Colonic mucosa (tissue), 4 donors: ENCODE data around the gene FGF21. TPM values are rescaled to one million over a fixed set of nuclear protein-coding genes. Genes with fewer than 3 reads are reported as not detected.

Source experiments
- DNase-seq: peaks from one replicate; pipeline ENCODE4 v3.0.0-alpha.2; 2020
- H3K27ac ChIP-seq: fragments of 200-600 bp; one replicate; pipeline ENCODE4 v1.8.0; 2021
- H3K27me3 ChIP-seq: fragments of 200-600 bp; one replicate; pipeline ENCODE4 v1.8.0; 2021
- H3K36me3 ChIP-seq: fragments of 200-600 bp; one replicate; pipeline ENCODE4 v1.8.0; 2021
- H3K4me1 ChIP-seq: fragments of 200-600 bp; one replicate; pipeline ENCODE4 v1.8.0; 2021; ENCODE audit warnings: mild to moderate bottlenecking
- H3K4me3 ChIP-seq: fragments of 200-600 bp; one replicate; pipeline ENCODE4 v1.8.0; 2021
- H3K9ac ChIP-seq, 2 donors: one replicate each; pipeline ENCODE4 v1.7.0; 2013; ENCODE audit warnings: control low read depth in 2 of 2, low read depth in 2 of 2, low read length in 2 of 2
- H3K9me3 ChIP-seq: fragments of 200-600 bp; one replicate; pipeline ENCODE4 v1.8.0; 2021
- CTCF ChIP-seq: fragments of 200-600 bp; IDR thresholded peaks from one replicate; pipeline ENCODE4 v1.8.0; 2022; ENCODE audit warnings: antibody characterized with exemption, mild to moderate bottlenecking
- intact Hi-C: fragments of 100-400 bp; cut with DNase I; formaldehyde crosslinking; loops from one replicate; pipeline ENCODE4 v1.14.1; 2022
- total RNA-seq, 2 donors: library from RNA; stranded (reverse); fragmentation: NEBNext Ultra II Directional in 1 of 2; extraction: Animal tissue kit (Norgen Biotek cat#: 25700) in 1 of 2; gene quantifications; one replicate each; pipeline ENCODE4 v1.2.1, GENCODE V29; 2021
- donor health status: healthy.
- donor health status: DM: no; HTN: no; CAD: no.
- donor health status: DM: no; HTN: no; CAD: no.

The FGF21 gene
- total RNA-seq, 2 donors from 2014 or later: not detected

- no peak overlapping the region for H3K9ac ChIP-seq
- TF ChIP-seq CTCF: no peak
- no peaks in the 10 kb centered on the region for H3K9me3 ChIP-seq
- H3K27ac ChIP-seq: no peak overlapping the region
- intact Hi-C loops: no loop called here
- no peaks in the 10 kb centered on the region for H3K4me1 ChIP-seq
- DNase-seq: no peak
- peaks cover 20% of the 10 kb centered on the region for H3K27me3 ChIP-seq
- no peak overlapping the region for H3K4me3 ChIP-seq
- H3K36me3 ChIP-seq: no peaks in the 10 kb centered on the region
Measured at GRCh38 chr19:48770734-48771472, 15.6 kb downstream of the FGF21 start.

GRCh38 chr19:48772503-48772953 is 17.2 kb downstream of the FGF21 start:
- H3K4me1 ChIP-seq: no peaks in the 10 kb centered on the region
- no peaks in the 10 kb centered on the region for H3K36me3 ChIP-seq
- no peak for TF ChIP-seq CTCF
- intact Hi-C loops: no loop called here
- no peak overlapping the region for H3K9ac ChIP-seq
- DNase-seq: no peak
- no peak overlapping the region for H3K27ac ChIP-seq
- H3K4me3 ChIP-seq: no peak overlapping the region
- H3K27me3 ChIP-seq: peaks cover 20% of the 10 kb centered on the region
- no peaks in the 10 kb centered on the region for H3K9me3 ChIP-seq

GRCh38 chr19:48777139-48777538 is 21.8 kb downstream of the FGF21 start:
- Histone ChIP-seq H3K4me1 (no peaks in the 10 kb centered on the region), H3K36me3 (no peaks in the 10 kb centered on the region), H3K27me3 (peaks cover 2% of the 10 kb centered on the region), H3K9ac (no peak overlapping the region), H3K9me3 (no peaks in the 10 kb centered on the region), H3K4me3 (no peak overlapping the region), H3K27ac (no peak overlapping the region)
- TF ChIP-seq CTCF: no peak
- no peak for DNase-seq
- intact Hi-C loops: no loop called here

GRCh38 chr19:48777720-48778119 is 22.4 kb downstream of the FGF21 start:
- Histone ChIP-seq H3K27ac (no peak overlapping the region), H3K36me3 (no peaks in the 10 kb centered on the region), H3K4me3 (no peak overlapping the region), H3K9ac (no peak overlapping the region), H3K4me1 (no peaks in the 10 kb centered on the region), H3K27me3 (no peaks in the 10 kb centered on the region), H3K9me3 (no peaks in the 10 kb centered on the region)
- no peak for DNase-seq
- TF ChIP-seq CTCF: no peak
- intact Hi-C loops: no loop called here

- Histone ChIP-seq H3K4me1 (no peaks in the 10 kb centered on the region), H3K9me3 (no peaks in the 10 kb centered on the region), H3K27ac (no peak overlapping the region), H3K9ac (no peak overlapping the region), H3K27me3 (no peaks in the 10 kb centered on the region), H3K36me3 (no peaks in the 10 kb centered on the region), H3K4me3 (no peak overlapping the region)
- DNase-seq: no peak
- TF ChIP-seq CTCF: no peak
- intact Hi-C loops: no loop called here
Measured at GRCh38 chr19:48779636-48780035, 24.3 kb downstream of the FGF21 start.
